Astrocyte (in vitro differentiated cells and primary cell): Measurements from ENCODE around the gene KIF26B. TPM values are rescaled to one million over a fixed set of nuclear protein-coding genes. Genes with fewer than 3 reads are reported as not detected.

Experiments
- DNase-seq: peaks from one replicate; pipeline ENCODE4 v3.0.0-alpha.2; 2010; ENCODE audit warnings: low read depth
- FAIRE-seq: peaks from 2 replicates; lab custom pipeline; 2011; peaks lifted over from hg19 to GRCh38; lab: Jason Lieb, UNC
- H2AFZ ChIP-seq: 2 replicates; pipeline ENCODE4 v1.6.0; 2012; ENCODE audit warnings: low read depth, low read length, inconsistent platforms
- H3K27ac ChIP-seq: 2 replicates; pipeline ENCODE4 v1.5.1; 2011; ENCODE audit warnings: low read depth, low read length, inconsistent platforms
- H3K27me3 ChIP-seq: 2 replicates; pipeline ENCODE4 v1.6.0; 2011; ENCODE audit warnings: low read length, inconsistent platforms; ENCODE audit not compliant: insufficient read depth
- H3K36me3 ChIP-seq: 2 replicates; pipeline ENCODE4 v1.5.1; 2011; ENCODE audit warnings: low read length, inconsistent platforms; ENCODE audit not compliant: insufficient read depth
- H3K4me1 ChIP-seq: 2 replicates; pipeline ENCODE4 v1.5.1; 2011; ENCODE audit warnings: low read length, inconsistent platforms; ENCODE audit not compliant: insufficient read depth
- H3K4me2 ChIP-seq: 2 replicates; pipeline ENCODE4 v1.6.0; 2012; ENCODE audit warnings: low read length, inconsistent platforms
- H3K4me3 ChIP-seq: 2 replicates; pipeline ENCODE4 v1.5.1; 2011; ENCODE audit warnings: low read depth, mild to moderate bottlenecking, low read length, inconsistent platforms; ENCODE audit not compliant: insufficient read depth
- H3K79me2 ChIP-seq: 2 replicates; pipeline ENCODE4 v1.6.0; 2012; ENCODE audit warnings: mild to moderate bottlenecking, low read length, inconsistent platforms; ENCODE audit not compliant: insufficient read depth
- H3K9ac ChIP-seq: 2 replicates; pipeline ENCODE4 v1.6.0; 2012; ENCODE audit warnings: mild to moderate bottlenecking, low read length, inconsistent platforms
- H3K9me3 ChIP-seq: 2 replicates; pipeline ENCODE4 v1.5.1; 2012; ENCODE audit warnings: low read depth, mild to moderate bottlenecking, low read length, inconsistent platforms; ENCODE audit not compliant: insufficient read depth
- H4K20me1 ChIP-seq: 2 replicates; pipeline ENCODE4 v1.6.0; 2012; ENCODE audit warnings: low read length, inconsistent platforms; ENCODE audit not compliant: insufficient read depth
- H3K27ac Mint-ChIP-seq: one replicate; pipeline ENCODE4 v1.8.0; 2021; ENCODE audit warnings: mild to moderate bottlenecking, mixed read lengths; ENCODE audit not compliant: unreplicated experiment
- H3K27me3 Mint-ChIP-seq: one replicate; pipeline ENCODE4 v1.8.0; 2021; ENCODE audit warnings: low read depth, mixed read lengths; ENCODE audit not compliant: unreplicated experiment
- H3K36me3 Mint-ChIP-seq: one replicate; pipeline ENCODE4 v1.8.0; 2021; ENCODE audit warnings: low read depth, mixed read lengths; ENCODE audit not compliant: unreplicated experiment
- H3K4me1 Mint-ChIP-seq: one replicate; pipeline ENCODE4 v1.8.0; 2021; ENCODE audit warnings: low read depth, mixed read lengths; ENCODE audit not compliant: unreplicated experiment
- H3K4me3 Mint-ChIP-seq: one replicate; pipeline ENCODE4 v1.8.0; 2021; ENCODE audit warnings: mild to moderate bottlenecking, moderate library complexity, mixed read lengths; ENCODE audit not compliant: unreplicated experiment
- H3K9me3 Mint-ChIP-seq: one replicate; pipeline ENCODE4 v1.8.0; 2021; ENCODE audit warnings: mild to moderate bottlenecking, mixed read lengths; ENCODE audit not compliant: unreplicated experiment
- CTCF ChIP-seq: IDR thresholded peaks from 2 replicates; pipeline ENCODE4 v1.5.1; 2011; ENCODE audit warnings: low read depth, mild to moderate bottlenecking, inconsistent platforms, low read length, moderate library complexity; ENCODE audit not compliant: insufficient read depth
- EZH2 ChIP-seq: IDR thresholded peaks from 2 replicates; pipeline ENCODE4 v1.6.1; 2012; ENCODE audit warnings: mild to moderate bottlenecking, low read length, inconsistent platforms; ENCODE audit not compliant: insufficient read depth
- total RNA-seq: library from RNA; stranded (reverse); gene quantifications from 2 replicates; pipeline ENCODE4 v1.2.1, GENCODE V29; 2021

The KIF26B gene
- total RNA-seq, 1 donor from 2014 or later = 6.8 TPM

- no peak overlapping the region for H3K27ac ChIP-seq
- H3K27me3 ChIP-seq = no peaks in the 10 kb centered on the region
- Mint-ChIP-seq H3K27me3 (no peaks in the 10 kb centered on the region), H3K36me3 (peaks cover 9% of the 10 kb centered on the region), H3K4me1 (peaks cover 5% of the 10 kb centered on the region), H3K27ac (no peak overlapping the region), H3K4me3 (no peak overlapping the region), H3K9me3 (peaks cover 5% of the 10 kb centered on the region)
- H3K4me2 ChIP-seq = no peak overlapping the region
- H4K20me1 ChIP-seq = no peaks in the 10 kb centered on the region
- FAIRE-seq (no peak), DNase-seq (peak; percentile 55)
- no peaks in the 10 kb centered on the region for H3K4me1 ChIP-seq
- no peak overlapping the region for H3K9ac ChIP-seq
- no peak overlapping the region for H3K4me3 ChIP-seq
- H2AFZ ChIP-seq = no peak overlapping the region
- H3K9me3 ChIP-seq = no peaks in the 10 kb centered on the region
- no peaks in the 10 kb centered on the region for H3K79me2 ChIP-seq
- TF ChIP-seq CTCF (no peak), EZH2 (no peak)
- no peaks in the 10 kb centered on the region for H3K36me3 ChIP-seq
These were observed 48.9 kb upstream of the KIF26B start for GRCh38 chr1:245105815-245106410.

GRCh38 chr1:245107776-245108114, 47.0 kb upstream of the KIF26B start:
- no peak for DNase-seq
- Histone ChIP-seq H3K27me3 (no peaks in the 10 kb centered on the region), H2AFZ (no peak overlapping the region), H3K27ac (no peak overlapping the region), H4K20me1 (no peaks in the 10 kb centered on the region), H3K9me3 (no peaks in the 10 kb centered on the region), H3K4me3 (no peak overlapping the region), H3K79me2 (no peaks in the 10 kb centered on the region), H3K4me2 (no peak overlapping the region), H3K36me3 (no peaks in the 10 kb centered on the region), H3K4me1 (no peaks in the 10 kb centered on the region), H3K9ac (no peak overlapping the region)
- H3K4me1 Mint-ChIP-seq = peaks cover 5% of the 10 kb centered on the region
- H3K27me3 Mint-ChIP-seq = no peaks in the 10 kb centered on the region
- no peak for TF ChIP-seq CTCF
- TF ChIP-seq EZH2 = no peak
- no peak overlapping the region for H3K27ac Mint-ChIP-seq
- H3K4me3 Mint-ChIP-seq = no peak overlapping the region
- peaks cover 5% of the 10 kb centered on the region for H3K9me3 Mint-ChIP-seq
- peaks cover 9% of the 10 kb centered on the region for H3K36me3 Mint-ChIP-seq
- FAIRE-seq = no peak

- no peak overlapping the region for H3K27ac ChIP-seq
- H3K79me2 ChIP-seq = no peaks in the 10 kb centered on the region
- H3K9me3 ChIP-seq = no peaks in the 10 kb centered on the region
- Mint-ChIP-seq H3K27me3 (no peaks in the 10 kb centered on the region), H3K4me3 (no peak overlapping the region), H3K27ac (no peak overlapping the region), H3K4me1 (peaks cover 5% of the 10 kb centered on the region), H3K36me3 (peaks cover 9% of the 10 kb centered on the region), H3K9me3 (peaks cover 5% of the 10 kb centered on the region)
- no peak overlapping the region for H3K4me3 ChIP-seq
- H2AFZ ChIP-seq = no peak overlapping the region
- no peak overlapping the region for H3K4me2 ChIP-seq
- H3K27me3 ChIP-seq = no peaks in the 10 kb centered on the region
- H3K9ac ChIP-seq = no peak overlapping the region
- DNase-seq = no peak
- no peaks in the 10 kb centered on the region for H4K20me1 ChIP-seq
- no peaks in the 10 kb centered on the region for H3K4me1 ChIP-seq
- FAIRE-seq = no peak
- H3K36me3 ChIP-seq = no peaks in the 10 kb centered on the region
- TF ChIP-seq EZH2 = no peak
- TF ChIP-seq CTCF = no peak
These were observed 46.5 kb upstream of the KIF26B start for GRCh38 chr1:245108246-245108645.
